Hematopoietic multipotent progenitor cell treated with erythropoietin and hydrocortisone succinate and interleukin-3 and kit ligand, for 8 days (in vitro differentiated cells): ENCODE measurements around the gene MAPK13.

Experiments used
- DNase-seq: peaks from one replicate; pipeline ENCODE4 v3.0.0-alpha.2; 2015

Gene MAPK13

DNA sequence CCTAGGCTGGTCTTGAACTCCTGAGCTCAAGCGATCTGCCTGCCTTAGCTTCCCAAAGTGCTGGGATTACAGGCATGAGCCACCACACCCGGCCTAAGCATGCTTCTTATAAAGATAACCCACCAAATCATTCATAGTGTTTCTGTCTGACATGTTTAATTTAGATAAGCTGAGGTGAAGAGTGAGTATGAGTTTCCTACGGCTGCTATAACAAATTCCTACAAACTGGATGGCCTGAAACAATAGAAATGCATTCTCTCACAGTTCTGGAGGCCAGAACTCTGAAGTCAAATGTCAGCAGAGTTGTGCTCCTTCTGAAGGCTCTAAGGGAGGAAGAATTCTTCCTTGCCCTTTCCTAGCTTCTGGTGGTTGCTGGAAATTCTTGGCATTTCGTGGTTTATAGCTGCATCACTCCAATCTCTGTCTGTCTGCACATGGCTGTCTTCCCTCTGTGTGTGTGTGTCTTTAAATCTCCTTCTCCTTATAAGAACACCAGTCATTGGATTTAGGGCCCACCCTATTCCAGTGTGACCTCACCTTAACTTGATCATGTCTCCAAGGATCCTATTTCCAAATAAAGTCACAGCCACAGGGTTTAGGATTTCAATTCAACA, 29.9 kb downstream of the MAPK13 start:
- DNase-seq, result no peak

DNA sequence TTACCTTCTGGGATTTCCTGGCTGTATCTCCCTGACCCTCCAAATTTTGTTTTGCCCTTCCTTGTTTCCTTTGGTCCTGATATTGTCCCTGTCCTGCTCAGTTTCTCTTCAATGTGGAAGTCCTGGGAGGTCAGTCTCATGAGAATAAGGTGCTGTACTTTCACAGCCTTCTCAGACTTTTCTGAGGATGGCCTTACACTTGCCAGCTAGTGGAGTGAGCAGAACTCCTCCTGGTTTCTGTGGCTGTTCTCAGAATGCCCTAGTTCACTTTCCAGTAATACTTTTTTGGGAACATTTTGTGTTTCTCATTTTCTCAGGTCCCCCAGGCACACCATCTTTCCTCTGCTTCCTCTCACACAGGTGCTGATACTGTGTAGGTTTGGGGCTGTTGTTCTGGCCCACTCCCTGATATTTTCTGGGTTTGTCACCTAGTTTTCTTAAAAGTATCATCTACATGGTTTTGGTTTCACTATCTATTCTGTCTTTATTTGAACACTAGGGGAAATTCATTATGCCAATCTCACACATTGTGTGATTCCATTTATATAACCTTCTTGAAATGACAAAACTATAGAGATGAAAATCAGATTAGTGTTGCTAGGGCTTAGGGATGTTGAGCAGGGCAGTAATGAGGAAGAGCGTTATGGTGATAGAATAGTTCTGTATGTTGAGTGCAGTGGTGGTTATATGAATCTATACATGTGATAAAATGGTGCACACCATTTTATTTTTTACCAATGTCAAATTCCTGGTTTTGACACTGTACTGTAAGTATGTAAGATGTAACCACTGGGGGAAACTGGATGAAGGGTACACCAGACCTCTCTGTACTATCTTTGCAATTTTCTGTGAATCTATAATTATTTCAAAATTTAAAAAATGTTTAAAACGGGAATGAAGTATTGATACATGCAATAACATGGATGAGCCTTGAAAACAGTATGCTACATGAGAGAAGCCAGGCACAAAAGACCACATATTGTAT, 39.0 kb downstream of the MAPK13 start:
- no peak for DNase-seq

DNA sequence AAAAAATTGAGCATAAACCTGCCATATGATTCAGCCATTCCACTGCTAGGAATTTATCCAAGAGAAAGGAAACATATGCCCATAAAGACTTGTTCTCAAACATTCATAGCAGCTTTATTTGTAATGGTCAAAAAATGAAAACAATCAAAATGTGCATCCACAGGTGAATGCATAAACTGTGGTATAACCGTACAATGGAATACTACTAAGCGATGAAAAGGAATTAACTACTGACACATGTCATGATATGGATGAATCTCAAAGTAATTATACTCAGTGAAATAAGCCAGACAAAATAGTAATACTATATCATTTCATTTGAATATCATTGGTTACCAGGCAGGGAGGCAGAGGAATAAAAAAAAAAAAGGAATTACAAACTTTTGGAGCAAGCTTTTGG, 40.4 kb downstream of the MAPK13 start:
- DNase-seq, result no peak

DNA sequence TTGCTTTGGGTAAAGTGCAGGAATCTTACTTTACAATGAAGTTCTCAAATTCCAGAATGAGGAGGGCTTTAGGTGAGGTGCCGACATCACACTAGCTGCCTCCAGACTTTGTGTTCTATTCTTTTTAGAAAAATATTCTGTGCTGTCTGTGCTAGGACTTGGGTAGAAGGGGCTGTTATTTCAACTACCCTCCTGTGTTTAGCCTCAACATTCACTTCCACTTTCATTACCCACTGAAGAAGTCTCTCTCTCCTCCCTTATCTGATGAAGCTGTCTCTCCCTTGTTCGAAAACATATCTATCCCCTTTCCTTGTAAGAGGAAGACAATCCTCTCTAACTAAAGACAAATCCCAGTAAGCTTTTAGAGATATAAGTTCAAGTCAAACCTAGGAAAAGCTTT, 41.3 kb downstream of the MAPK13 start:
- no peak for DNase-seq

DNA sequence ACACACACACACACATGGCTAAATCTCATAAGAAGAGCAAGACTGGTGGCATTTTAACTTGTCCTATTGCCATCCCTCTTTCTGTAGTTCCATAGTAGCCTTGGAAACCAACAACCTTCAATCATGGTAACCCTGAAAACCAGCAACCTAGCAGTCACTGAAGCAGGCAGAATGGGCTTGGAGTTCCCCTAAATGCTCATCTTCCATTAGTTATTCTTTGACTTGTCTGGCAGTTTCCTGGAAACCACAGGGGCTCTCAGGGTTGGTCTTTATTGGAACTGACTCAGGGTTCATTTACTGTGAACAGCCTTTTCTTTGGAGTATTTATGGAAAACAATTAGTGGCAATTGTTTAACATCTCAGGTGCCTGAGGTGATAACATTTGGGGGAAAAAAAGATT, 46.9 kb downstream of the MAPK13 start:
- no peak for DNase-seq

DNA sequence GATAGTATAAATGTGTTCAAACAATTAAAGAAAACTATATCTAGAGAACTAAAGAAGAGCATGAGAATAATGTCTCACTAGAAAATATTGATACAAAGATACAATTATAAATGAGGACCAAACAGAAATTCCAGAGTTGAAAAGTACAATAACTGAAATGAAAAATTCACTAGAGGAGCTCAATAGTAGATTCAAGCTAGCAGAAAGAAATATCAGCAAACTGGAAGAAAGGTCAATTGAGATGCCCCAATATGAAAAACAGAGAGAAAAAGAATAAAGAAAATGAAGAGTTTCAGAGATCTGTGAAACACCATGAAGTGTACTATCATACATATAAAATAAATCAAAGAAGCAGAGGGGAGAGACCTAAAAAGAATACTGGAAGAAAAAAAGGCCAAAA, 48.2 kb downstream of the MAPK13 start:
- no peak for DNase-seq

DNA sequence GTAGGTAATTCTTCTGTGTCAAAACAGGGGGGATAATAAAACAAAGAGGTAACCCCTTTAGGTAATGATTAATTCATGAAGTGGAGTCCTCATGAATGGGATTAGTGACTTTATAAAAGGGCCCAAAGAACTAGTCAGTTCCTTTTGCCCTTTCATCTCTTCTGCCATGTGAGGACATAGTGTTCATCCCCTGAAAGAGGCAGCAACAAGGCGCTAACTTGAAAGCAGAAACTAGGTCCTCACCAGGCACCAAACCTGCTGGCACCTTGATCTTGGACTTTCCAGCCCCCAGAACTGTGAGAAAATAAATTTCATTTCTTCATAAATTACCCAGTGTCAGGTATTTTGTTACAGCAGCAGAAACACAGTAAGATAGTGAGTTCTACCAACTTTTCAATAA, 49.8 kb downstream of the MAPK13 start:
- no peak for DNase-seq

DNA sequence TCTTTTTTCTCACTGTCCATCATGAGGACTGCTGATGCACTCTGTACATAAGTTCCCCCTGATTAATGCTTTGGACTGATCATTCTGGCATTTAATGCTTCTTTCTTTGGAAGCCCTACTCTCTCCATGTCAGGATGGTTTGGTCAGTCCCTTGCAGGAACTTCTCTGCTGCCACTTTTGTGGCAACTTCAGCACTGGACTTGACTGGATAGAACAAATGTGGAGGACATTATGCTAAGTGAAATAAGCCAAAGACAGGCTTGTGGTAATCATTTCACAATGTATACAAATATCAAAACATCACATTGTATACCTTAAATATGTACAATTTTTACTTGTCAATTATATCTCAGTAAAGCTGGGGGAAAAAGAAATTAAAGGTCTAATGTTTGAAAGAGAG, 54.0 kb downstream of the MAPK13 start:
- no peak for DNase-seq

DNA sequence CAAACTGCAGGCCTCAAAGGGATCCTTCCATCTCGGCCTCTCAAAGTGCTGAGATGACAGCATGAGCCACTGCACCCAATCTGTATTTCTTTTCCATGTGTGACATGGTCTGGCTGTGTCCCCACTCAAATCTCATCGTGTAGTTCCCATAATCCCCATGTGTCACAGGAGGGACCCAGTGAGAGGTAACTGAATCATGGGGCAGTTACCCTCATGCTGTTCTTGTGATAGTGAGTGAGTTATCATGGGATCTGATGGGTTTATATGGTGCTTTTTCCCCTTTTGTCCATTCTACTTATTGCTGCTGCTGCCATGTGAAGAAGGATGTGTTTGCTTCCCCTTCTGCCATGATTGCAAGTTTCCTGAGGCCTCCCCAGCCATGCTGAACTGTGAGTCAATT, 55.9 kb downstream of the MAPK13 start:
- no peak for DNase-seq

DNA sequence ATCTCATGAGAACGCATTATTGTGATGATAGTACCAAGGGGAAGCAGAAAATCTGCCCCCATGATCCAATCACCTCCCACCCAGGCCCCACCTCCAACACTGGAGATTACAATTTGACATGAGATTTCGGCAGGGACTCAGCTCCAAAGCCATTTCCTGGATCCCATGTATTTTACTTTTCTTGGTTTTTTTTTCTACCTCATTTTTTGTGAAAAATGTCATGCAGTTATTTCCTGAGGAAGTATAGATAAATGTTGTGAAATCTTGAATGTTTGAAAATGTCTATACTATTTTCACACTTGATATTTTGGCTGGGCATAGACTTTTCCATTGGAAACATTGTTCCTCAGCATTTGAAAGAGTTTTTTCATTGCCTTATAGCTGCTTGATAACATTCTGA, 57.1 kb downstream of the MAPK13 start:
- no peak for DNase-seq
